Natural killer cell (primary cell): ENCODE data around the gene ANO10. TPM values are rescaled to one million over a fixed set of nuclear protein-coding genes. Genes with fewer than 3 reads are reported as not detected.

Experiments
- ATAC-seq, 3 donors: fragments of 150-1000 bp in 2 of 3; fragments of 200-7000 bp in 1 of 3; cut with Tn5 transposase; 1 replicate in 1 of 3; 2 replicates in 2 of 3; pipeline ENCODE4 v1.10.0; 2021; ENCODE audit warnings: mild to moderate bottlenecking in 2 of 3, moderate library complexity in 2 of 3
- DNase-seq, 2 donors: peaks; one replicate each; pipeline versions ENCODE4 v3.0.0 to v3.0.0-alpha.2; 2013 to 2021; ENCODE audit warnings: mixed read lengths in 1 of 2
- H3K27ac ChIP-seq: one replicate; pipeline ENCODE4 v1.5.1; 2013; ENCODE audit warnings: mild to moderate bottlenecking, low read length
- H3K27me3 ChIP-seq: one replicate; pipeline ENCODE4 v1.6.1; 2013; ENCODE audit warnings: low read length; ENCODE audit not compliant: control insufficient read depth, insufficient read depth
- H3K36me3 ChIP-seq: one replicate; pipeline ENCODE4 v1.6.1; 2013; ENCODE audit warnings: low read length; ENCODE audit not compliant: control insufficient read depth, insufficient read depth
- H3K4me1 ChIP-seq: one replicate; pipeline ENCODE4 v1.6.1; 2013; ENCODE audit warnings: low read length; ENCODE audit not compliant: control insufficient read depth, insufficient read depth
- H3K4me3 ChIP-seq: one replicate; pipeline ENCODE4 v1.5.1; 2013; ENCODE audit warnings: low read length
- H3K9me3 ChIP-seq: one replicate; pipeline ENCODE4 v1.6.1; 2013; ENCODE audit warnings: low read length; ENCODE audit not compliant: control insufficient read depth, insufficient read depth
- H3K27ac Mint-ChIP-seq, 2 donors: one replicate each; pipeline ENCODE4 v1.8.0; 2022; ENCODE audit warnings: mild to moderate bottlenecking in 2 of 2, mixed read lengths in 2 of 2, moderate library complexity in 1 of 2
- H3K27me3 Mint-ChIP-seq, 2 donors: one replicate each; pipeline ENCODE4 v1.8.0; 2022; ENCODE audit warnings: low read depth in 2 of 2, mixed read lengths in 2 of 2
- H3K36me3 Mint-ChIP-seq: one replicate; pipeline ENCODE4 v1.8.0; 2022; ENCODE audit warnings: mixed read lengths
- H3K4me1 Mint-ChIP-seq, 2 donors: one replicate each; pipeline ENCODE4 v1.8.0; 2022; ENCODE audit warnings: mixed read lengths in 2 of 2
- H3K4me3 Mint-ChIP-seq: one replicate; pipeline ENCODE4 v1.8.0; 2022; ENCODE audit warnings: mild to moderate bottlenecking, moderate library complexity, mixed read lengths
- H3K9me3 Mint-ChIP-seq, 2 donors: one replicate each; pipeline ENCODE4 v1.8.0; 2022; ENCODE audit warnings: mixed read lengths in 2 of 2
- WGBS: methylation state at CpG from one replicate; pipeline ENCODE4 v1.1.7; 2013; ENCODE audit warnings: missing lambda C conversion rate; ENCODE audit not compliant: insufficient coverage; 5-methylcytosine and 5-hydroxymethylcytosine counted together
- intact Hi-C: fragments of 100-400 bp; cut with micrococcal nuclease; formaldehyde crosslinking; loops from one replicate; pipeline ENCODE4 v1.14.2; 2022
- total RNA-seq, 4 donors: library from RNA; stranded (reverse); fragments of 120-200 nt in 1 of 4; gene quantifications; one replicate each; pipeline versions ENCODE4 v1.2.3 to v1.2.4, GENCODE V29; 2013 to 2022
- TF ChIP-seq, protein P1 (sequence below): fragments of 200-600 bp; IDR thresholded peaks from one replicate; pipeline ENCODE4 v1.8.0; 2022; ENCODE audit warnings: antibody characterized with exemption

ANO10 gene
- total RNA-seq, 3 donors from 2014 or later (not counting 1 experiment from before 2014, with no cell fraction given), result 8.9 to 11.2 (median 10.9) TPM

DNA sequence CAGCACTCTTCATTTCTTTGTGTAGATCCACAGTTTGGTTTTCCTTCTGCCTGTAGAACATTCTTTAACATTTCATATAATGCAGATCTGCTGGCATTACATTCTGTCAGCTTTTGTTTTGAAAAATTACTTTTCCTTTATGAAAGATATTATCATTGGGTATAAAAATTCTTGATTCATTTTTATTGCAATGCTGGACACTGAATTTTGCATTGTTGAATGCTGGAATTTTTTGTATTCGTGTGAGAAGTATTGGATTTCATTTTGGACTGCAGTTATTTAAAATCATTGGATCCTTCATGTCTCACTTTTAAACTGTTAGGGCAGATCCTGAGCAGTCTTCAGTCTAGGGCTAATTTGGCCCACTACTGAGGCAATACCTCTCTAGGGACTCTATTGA lies 268.4 kb downstream of the ANO10 start:
- Histone ChIP-seq H3K27ac (no peak overlapping the region), H3K4me3 (no peak overlapping the region), H3K27me3 (no peaks in the 10 kb centered on the region), H3K4me1 (peaks cover 11% of the 10 kb centered on the region), H3K36me3 (peaks cover 28% of the 10 kb centered on the region), H3K9me3 (peaks cover 16% of the 10 kb centered on the region)
- 100% methylated on average over 1 of the region's 1 CpG for WGBS
- peak overlapping the region in 1 of 2 donors; percentile 47 for H3K27ac Mint-ChIP-seq
- no peak for ATAC-seq
- H3K9me3 Mint-ChIP-seq, result peaks cover 14 to 25% of the 10 kb centered on the region in 2 donors
- intact Hi-C loops, result no loop called here
- peaks cover 65% of the 10 kb centered on the region for H3K36me3 Mint-ChIP-seq
- DNase-seq, result no peak
- H3K4me3 Mint-ChIP-seq, result no peak overlapping the region
- TF ChIP-seq, protein P1, sequence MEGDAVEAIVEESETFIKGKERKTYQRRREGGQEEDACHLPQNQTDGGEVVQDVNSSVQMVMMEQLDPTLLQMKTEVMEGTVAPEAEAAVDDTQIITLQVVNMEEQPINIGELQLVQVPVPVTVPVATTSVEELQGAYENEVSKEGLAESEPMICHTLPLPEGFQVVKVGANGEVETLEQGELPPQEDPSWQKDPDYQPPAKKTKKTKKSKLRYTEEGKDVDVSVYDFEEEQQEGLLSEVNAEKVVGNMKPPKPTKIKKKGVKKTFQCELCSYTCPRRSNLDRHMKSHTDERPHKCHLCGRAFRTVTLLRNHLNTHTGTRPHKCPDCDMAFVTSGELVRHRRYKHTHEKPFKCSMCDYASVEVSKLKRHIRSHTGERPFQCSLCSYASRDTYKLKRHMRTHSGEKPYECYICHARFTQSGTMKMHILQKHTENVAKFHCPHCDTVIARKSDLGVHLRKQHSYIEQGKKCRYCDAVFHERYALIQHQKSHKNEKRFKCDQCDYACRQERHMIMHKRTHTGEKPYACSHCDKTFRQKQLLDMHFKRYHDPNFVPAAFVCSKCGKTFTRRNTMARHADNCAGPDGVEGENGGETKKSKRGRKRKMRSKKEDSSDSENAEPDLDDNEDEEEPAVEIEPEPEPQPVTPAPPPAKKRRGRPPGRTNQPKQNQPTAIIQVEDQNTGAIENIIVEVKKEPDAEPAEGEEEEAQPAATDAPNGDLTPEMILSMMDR, result no peak
- no peaks in the 10 kb centered on the region for H3K27me3 Mint-ChIP-seq
- peaks cover 51 to 55% of the 10 kb centered on the region in 2 donors for H3K4me1 Mint-ChIP-seq

- Histone ChIP-seq H3K27me3 (no peaks in the 10 kb centered on the region), H3K36me3 (peaks cover 49% of the 10 kb centered on the region), H3K9me3 (peaks cover 15% of the 10 kb centered on the region), H3K4me1 (peaks cover 46% of the 10 kb centered on the region), H3K4me3 (no peak overlapping the region), H3K27ac (peak overlapping the region; percentile 24)
- TF ChIP-seq, protein P1, result no peak
- DNase-seq, result no peak
- H3K27ac Mint-ChIP-seq, result peak overlapping the region; percentile 97 to 98
- 42% methylated on average over 3 of the region's 3 CpGs for WGBS
- H3K4me3 Mint-ChIP-seq, result no peak overlapping the region
- H3K36me3 Mint-ChIP-seq, result peaks cover 49% of the 10 kb centered on the region
- H3K4me1 Mint-ChIP-seq, result peaks cover 84 to 88% of the 10 kb centered on the region in 2 donors
- peaks cover 8 to 21% of the 10 kb centered on the region in 2 donors for H3K9me3 Mint-ChIP-seq
- ATAC-seq, result no peak
- intact Hi-C loops, result no loop called here
- no peaks in the 10 kb centered on the region for H3K27me3 Mint-ChIP-seq
These were observed 272.1 kb downstream of the ANO10 start for GRCh38 chr3:43349716-43350115.

- intact Hi-C loops, result no loop called here
- H3K27me3 ChIP-seq, result no peaks in the 10 kb centered on the region
- 71% methylated on average over 4 of the region's 4 CpGs for WGBS
- Mint-ChIP-seq H3K4me1 (peaks cover 82 to 88% of the 10 kb centered on the region in 2 donors), H3K4me3 (peak overlapping the region; percentile 66), H3K36me3 (peaks cover 42% of the 10 kb centered on the region), H3K9me3 (peaks cover 7 to 13% of the 10 kb centered on the region in 2 donors), H3K27ac (peak overlapping the region; percentile 97 to 98), H3K27me3 (no peaks in the 10 kb centered on the region)
- ATAC-seq, result no peak
- H3K27ac ChIP-seq, result peak overlapping the region; percentile 85
- peaks cover 50% of the 10 kb centered on the region for H3K4me1 ChIP-seq
- DNase-seq, result no peak
- TF ChIP-seq, protein P1, result no peak
- peaks cover 56% of the 10 kb centered on the region for H3K36me3 ChIP-seq
- no peak overlapping the region for H3K4me3 ChIP-seq
- peaks cover 12% of the 10 kb centered on the region for H3K9me3 ChIP-seq
These were observed 272.8 kb downstream of the ANO10 start for GRCh38 chr3:43348852-43349574.
